Astrocyte of the cerebellum (primary cell): Measurements from ENCODE around the gene NUDT15.
"Not testable (repeated sequence)": the region's sequence is repeated elsewhere in the genome, so short reads cannot be mapped to it uniquely, and the experiment has no call there.

ENCODE experiments used
- DNase-seq: peaks from one replicate; pipeline ENCODE4 v3.0.0-alpha.2; 2011; ENCODE audit warnings: low read depth
- H3K4me3 ChIP-seq: 2 replicates; pipeline ENCODE4 v1.5.1; 2011; ENCODE audit warnings: mild to moderate bottlenecking, low read depth, low read length, moderate library complexity
- CTCF ChIP-seq: IDR thresholded peaks from 2 replicates; pipeline ENCODE4 v1.5.1; 2012; ENCODE audit warnings: low read length, low read depth, moderate library complexity, mild to moderate bottlenecking; ENCODE audit errors: missing control alignments
- in situ Hi-C: cut with HindIII; loops from 2 replicates; pipeline ENCODE4 v1.10.0; 2017; ENCODE audit warnings: low sequenced_read_pairs

The NUDT15 gene

DNA sequence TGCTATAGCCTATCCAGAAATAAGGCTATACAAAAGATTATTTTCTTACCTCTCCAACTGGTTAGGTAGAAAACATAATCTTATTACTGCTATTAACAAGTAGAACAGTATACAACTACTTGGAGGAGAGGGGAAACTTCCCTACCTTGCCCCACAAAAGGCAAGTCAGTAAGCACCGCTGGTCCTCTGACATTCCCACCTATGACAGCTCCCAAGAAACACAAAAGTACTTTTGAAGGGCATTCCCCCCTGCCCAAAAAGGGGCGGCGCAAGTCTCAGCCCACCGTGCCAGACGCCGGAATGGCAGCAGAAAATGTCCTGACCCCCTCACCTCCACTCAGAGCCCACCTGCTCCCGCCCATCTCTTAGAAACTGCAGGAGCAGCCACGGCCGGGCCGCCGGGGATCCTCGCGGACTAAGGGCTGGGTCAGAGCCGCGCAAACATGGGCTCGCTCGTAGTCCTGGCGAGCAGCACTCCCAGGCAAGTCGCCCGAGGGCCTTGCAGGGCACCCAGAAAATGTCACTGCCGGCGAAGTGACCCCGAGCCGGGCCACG, 36.9 kb upstream of the NUDT15 start:
- DNase-seq, result no peak
- H3K4me3 ChIP-seq, result peak overlapping the region; percentile 99
- in situ Hi-C loops, result no loop called here
- TF ChIP-seq CTCF, result no peak

- H3K4me3 ChIP-seq, result peak within 1 kb of the TSS; percentile 99
- peak; percentile 63 for DNase-seq
- TF ChIP-seq CTCF, result no peak
- in situ Hi-C loops, result no loop called here
These were observed 36.2 kb upstream of the NUDT15 start, which contains the start of gene SUCLA2 for GRCh38 chr13:48001114-48001881. Gene SUCLA2 (minus strand): TSS chr13:48001273. CDS start chr13:48001269, 4 bp downstream.

DNA sequence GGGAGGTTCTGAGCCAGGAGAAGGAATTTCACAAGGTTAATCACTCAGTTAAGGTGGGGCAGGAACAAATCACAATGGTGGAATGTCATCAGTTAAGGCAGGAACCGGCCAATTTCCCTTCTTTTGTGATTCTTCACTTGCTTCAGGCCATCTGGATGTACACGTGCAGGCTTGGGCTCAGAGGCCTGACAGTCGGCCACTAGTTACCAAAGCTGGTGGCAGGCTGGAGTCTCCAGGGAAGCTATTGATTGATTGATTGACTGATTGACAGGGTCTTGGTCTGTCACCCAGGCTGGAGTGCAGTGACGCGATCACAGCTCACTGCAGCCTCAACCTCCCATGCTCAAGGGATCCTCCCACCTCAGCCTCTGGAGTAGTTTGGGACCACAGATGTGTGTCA, 35.5 kb upstream of the NUDT15 start:
- in situ Hi-C loops, DNase-seq, H3K4me3 ChIP-seq: not testable (repeated sequence)

DNA sequence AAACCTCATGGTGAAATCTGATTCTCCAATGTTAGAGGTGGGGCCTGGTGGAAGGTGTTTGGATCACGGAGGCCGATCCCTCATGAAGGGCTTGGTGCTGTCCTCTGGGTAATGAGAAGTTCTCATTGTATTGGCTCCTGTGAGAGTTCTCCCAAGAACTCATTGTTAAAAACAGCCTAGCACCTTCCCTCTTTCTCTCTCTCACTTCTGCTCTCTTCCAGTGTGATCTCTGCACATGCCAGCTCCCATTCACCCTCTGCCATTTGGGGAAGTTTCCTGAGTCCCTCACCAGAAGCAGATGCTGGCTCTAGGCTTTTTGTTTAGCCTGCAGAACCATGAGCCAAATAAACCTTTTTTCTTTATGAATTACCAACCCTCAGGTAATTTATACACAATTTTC, 33.3 kb upstream of the NUDT15 start:
- in situ Hi-C loops, result no loop called here
- DNase-seq, result no peak
- no peak overlapping the region for H3K4me3 ChIP-seq
- TF ChIP-seq CTCF, result no peak

- DNase-seq, result no peak
- no peak overlapping the region for H3K4me3 ChIP-seq
- no peak for TF ChIP-seq CTCF
- in situ Hi-C loops, result no loop called here
These were observed 31.1 kb upstream of the NUDT15 start for GRCh38 chr13:48006396-48006795.

DNA sequence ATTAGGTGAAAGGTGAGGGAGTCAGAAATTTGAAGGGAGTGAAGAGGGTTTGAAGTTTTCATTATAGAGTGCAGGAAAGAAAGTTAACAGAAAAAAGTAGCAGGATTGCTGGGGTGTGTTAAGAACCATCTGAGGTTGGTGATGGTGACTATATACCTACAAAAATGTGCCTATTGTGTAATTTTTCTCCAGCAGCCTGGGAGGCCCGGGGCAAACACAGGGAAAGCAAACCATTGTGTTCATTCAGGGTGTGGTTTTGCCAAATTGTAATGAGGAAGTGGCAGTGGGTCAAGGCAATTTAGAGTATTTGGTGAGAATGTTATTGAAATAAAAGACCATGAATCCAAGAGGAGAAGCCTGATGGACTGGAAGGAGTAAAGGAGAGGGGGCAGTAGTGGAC, 28.2 kb upstream of the NUDT15 start:
- peak; percentile 69 for DNase-seq
- no peak overlapping the region for H3K4me3 ChIP-seq
- in situ Hi-C loops, result no loop called here
- TF ChIP-seq CTCF, result no peak

- in situ Hi-C loops, result no loop called here
- DNase-seq, result no peak
- H3K4me3 ChIP-seq, result no peak overlapping the region
- no peak for TF ChIP-seq CTCF
These were observed 26.8 kb upstream of the NUDT15 start for GRCh38 chr13:48010698-48011097.
